ENCODE measurements around the gene LMX1A.

DNA sequence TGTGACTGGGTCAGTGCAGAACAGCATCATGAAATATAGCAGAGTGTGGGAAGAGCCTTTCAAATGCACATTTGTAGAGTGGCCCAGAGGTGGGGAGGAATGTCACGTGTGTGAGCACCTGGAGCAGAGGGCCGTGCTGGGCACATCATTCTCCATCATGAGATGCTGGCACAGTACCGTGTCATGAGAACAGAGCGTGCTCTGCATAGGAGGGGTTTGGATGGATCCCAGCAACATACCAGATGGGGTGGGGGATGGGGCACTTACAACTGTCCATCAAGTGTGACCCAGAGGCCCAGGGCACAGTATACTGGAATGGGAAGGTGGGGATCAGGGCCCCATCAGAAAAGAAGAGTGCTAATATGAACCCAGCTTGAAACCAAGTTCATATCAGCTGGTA, 182.0 kb downstream of the LMX1A start:
- TF ChIP-seq POLR2A (IDR thresholded peaks at IDR 0.05), result no peak
- no peak for TF ChIP-seq EP300 (IDR thresholded peaks at IDR 0.05)
- TF ChIP-seq, protein P1, sequence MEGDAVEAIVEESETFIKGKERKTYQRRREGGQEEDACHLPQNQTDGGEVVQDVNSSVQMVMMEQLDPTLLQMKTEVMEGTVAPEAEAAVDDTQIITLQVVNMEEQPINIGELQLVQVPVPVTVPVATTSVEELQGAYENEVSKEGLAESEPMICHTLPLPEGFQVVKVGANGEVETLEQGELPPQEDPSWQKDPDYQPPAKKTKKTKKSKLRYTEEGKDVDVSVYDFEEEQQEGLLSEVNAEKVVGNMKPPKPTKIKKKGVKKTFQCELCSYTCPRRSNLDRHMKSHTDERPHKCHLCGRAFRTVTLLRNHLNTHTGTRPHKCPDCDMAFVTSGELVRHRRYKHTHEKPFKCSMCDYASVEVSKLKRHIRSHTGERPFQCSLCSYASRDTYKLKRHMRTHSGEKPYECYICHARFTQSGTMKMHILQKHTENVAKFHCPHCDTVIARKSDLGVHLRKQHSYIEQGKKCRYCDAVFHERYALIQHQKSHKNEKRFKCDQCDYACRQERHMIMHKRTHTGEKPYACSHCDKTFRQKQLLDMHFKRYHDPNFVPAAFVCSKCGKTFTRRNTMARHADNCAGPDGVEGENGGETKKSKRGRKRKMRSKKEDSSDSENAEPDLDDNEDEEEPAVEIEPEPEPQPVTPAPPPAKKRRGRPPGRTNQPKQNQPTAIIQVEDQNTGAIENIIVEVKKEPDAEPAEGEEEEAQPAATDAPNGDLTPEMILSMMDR (IDR thresholded peaks at IDR 0.05), result no peak

Data from upper lobe of left lung (tissue), 4 donors.